NCI-H187 (cell line): ENCODE data around the gene WASF1.
"Not testable (repeated sequence)": the region's sequence is repeated elsewhere in the genome, so short reads cannot be mapped to it uniquely, and the experiment has no call there.

ENCODE experiments used
- DNase-seq, 2 experiments: peaks; one replicate each; lab custom pipeline; 2025; lab: John Stamatoyannopoulos, UW

Gene WASF1

GRCh38 chr6:110089323-110089722 is 90.1 kb downstream of the WASF1 start:
- DNase-seq = no peak

- no peak for DNase-seq
These were observed 94.2 kb downstream of the WASF1 start for GRCh38 chr6:110085285-110085684.

GRCh38 chr6:110083875-110084585 is 95.4 kb downstream of the WASF1 start:
- DNase-seq = no peak

GRCh38 chr6:110075406-110075805 is 104.1 kb downstream of the WASF1 start:
- DNase-seq = no peak

GRCh38 chr6:110073474-110073873 is 106.0 kb downstream of the WASF1 start:
- not testable (repeated sequence) for DNase-seq

DNA sequence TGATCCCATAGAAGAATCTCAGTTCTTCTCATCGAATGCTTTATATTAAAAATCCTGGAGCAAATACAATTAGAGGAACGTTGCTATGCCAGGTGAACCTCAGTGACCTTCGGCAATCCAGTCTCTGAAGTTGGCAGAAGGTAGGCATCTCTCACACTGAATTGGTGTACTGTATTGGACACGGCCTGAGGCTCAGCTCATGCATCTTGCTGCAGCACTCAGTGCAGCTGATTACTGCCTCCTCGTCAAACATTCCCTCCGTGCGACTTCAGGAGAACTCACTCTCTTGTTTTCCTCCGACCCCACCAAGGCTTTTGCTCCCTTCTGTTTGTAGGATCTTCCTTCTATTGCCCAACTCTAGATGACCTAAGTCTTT is 110.9 kb downstream of the WASF1 start:
- DNase-seq = no peak

DNA sequence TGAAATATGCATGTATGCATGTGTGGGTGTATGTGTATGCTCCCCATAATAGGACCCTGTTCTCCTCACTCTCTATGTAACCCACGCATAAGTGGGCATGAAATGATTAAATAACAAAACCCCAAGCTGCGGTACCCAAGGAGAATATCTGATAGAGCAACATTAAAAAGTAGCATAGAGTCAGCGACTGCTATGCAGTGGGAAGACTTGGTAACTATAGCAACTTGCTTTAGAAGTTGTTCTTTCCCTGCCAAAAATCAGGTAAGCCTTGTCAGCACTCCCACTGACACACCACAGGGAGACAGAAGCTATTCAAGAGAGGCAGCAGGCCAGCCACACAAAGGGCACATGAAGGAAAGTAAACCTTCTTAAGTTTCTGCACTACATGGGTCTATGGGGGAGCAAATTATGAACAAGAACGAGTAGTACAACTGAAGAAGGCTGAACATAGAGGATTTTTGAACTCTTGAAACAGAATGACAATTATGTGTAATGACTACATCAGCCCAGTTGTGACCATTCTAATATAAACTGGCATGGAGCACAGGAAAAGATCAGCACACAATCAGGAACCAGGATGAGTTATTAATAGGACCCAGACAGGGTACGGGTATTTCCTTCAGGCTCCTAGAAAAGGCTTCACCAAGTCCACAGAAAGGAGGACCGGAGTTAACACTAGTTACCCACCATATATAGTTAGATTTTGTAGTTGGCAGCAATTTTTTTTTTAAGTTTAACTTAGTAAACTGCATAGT is 111.5 kb downstream of the WASF1 start:
- DNase-seq = no peak

DNA sequence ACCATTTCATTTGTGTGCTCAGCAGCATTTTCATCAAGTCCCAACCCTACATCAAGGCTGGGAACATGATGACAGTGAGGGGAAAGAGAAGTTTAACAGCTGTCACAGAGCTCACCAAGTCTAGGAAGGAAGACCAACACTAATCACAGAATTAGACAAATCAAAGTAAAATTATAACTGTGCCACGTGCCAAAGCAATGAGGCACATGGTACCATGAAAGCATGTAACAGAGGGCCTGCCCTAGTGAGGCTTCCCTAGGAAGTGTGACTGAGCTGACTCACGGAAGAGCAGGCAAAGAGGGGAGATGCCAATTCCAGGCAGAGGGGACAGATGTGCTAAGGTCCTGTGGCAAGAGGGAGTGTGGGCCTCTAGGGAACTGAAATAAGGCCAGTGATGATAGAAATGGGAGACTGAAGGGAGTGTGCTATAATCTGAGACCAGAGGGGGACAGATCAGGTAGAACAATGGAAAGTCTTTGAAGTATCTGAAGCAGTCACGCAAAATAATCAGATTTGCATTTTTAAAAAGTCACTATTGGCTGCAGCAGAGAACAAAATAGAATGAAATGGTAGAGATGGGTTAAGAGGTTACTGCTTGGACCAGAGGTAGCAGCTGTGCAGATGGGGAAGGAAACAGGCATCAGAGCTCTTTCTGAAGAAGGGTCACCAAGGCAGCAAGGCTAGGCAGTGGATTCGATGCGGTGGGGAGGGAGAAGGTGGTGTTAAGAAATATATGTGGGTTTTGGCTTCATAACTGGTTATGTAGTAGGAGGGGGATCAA is 114.5 kb downstream of the WASF1 start:
- DNase-seq = no peak

DNA sequence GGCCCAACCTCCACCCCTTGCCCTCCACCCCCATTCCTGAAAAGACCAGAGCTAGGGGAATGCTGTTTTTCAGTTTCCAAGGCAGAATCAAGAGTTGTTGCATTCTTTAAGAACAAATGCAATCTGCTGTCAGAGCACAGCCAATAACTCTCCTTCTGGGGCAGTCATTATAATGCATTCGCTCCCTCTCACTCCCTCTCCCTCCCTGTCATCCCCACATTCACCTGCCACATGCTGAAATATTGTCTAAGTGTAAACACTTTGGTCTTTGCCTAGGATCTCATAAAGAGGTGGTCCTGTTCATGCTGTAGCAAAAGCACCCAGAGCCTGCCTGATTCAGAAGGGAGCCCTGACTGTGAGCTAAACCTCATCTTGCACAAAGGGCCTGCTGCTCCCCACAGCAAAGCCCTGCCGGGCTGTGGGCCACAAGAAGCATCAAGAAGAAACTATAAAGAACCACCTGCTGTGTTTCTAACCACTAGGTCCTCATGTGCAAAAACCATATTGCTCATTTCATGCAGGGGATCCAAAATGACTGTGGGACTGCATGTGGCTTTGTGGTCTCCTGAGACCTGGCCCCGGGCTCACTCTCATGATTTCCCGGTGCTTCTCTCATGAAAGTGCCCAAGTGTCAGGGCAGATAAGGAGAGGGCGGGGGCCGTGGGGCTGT is 115.7 kb downstream of the WASF1 start:
- DNase-seq = peak; percentile 46 to 63

GRCh38 chr6:110055387-110055735 is 124.1 kb downstream of the WASF1 start:
- DNase-seq = no peak

DNA sequence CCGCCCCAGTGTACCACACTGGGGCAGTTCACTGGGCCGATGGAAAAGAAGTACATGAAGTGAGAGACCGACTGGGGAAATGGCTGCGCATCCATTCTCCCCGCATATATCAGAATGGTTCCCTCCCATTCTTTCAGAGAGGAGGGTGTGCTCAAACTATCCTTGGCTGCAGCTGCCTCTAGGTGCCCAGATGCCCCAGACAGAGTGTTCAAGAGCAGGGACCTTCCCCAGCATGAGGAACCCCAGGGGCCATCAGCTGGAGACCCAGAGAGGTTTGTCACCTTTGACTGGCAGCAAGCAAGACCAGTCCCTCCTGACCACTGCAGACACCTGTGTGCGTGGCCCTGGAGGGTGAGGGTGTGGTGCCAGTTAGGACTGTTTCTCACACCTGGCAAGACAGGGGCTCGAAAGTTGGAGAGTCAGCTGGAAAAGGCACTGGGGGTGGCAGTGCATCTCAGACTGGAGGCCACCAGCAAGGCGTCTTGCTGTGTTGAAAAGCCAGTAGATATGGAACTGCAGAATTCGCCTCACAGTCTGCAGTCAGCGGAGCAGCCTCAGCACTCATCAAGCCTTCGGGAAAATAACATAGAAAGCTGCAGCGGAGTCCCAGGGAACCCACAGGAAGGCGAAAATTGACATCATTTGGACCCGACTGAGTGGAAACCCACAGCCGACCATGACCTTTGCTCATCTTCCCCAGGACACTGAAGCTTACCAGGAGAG is 124.6 kb downstream of the WASF1 start:
- no peak for DNase-seq

DNA sequence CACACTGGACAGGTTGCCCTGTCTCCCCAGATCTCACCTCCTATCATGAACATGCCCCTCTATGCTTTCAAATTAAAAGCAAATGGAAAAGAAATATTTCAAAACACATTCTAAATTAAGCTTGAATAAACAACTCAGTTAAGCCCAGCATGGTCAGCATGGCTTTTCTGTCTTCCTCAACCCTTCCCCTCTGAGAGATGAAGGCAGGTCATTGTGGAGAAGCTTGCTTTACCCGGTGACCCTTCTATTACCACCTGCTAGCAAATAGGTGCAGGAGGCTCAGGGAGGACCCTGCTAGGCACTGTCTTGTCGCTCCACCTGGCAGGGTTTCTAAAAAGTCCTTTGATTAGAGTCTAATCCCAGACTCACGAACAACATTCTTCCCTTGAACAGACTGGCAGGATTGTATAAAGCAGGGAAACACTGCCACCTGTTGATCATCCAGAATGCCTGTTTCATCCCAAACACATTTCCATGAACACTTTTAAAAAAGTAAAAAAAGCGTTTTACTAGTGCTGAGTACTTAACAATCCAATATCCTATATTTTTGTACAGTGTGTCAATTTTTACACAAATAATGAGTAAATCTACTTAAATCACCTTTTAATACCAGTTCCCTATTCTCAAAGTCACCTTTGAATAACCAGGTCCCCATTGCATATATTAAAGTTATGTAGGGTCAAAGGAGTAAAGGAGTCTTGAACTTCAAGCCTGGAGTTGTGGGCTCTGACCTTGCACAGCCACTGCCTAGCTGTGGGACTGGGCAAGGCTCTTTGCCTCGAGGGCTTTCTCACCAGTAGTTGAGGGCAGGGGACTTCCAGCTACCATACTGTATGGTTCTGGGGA is 125.9 kb downstream of the WASF1 start:
- DNase-seq = no peak

GRCh38 chr6:110050440-110050813 is 129.0 kb downstream of the WASF1 start:
- no peak for DNase-seq
